ENCODE measurements around the gene LRRC34. TPM values are rescaled to one million over a fixed set of nuclear protein-coding genes. Genes with fewer than 3 reads are reported as not detected.

LRRC34 gene
- total and polyA plus RNA-seq, 9 of the 15 experiments (the other 6 are each of a cell fraction or from before 2014, with no cell fraction given), result 0.17 to 0.30 TPM; not detected in 7

DNA sequence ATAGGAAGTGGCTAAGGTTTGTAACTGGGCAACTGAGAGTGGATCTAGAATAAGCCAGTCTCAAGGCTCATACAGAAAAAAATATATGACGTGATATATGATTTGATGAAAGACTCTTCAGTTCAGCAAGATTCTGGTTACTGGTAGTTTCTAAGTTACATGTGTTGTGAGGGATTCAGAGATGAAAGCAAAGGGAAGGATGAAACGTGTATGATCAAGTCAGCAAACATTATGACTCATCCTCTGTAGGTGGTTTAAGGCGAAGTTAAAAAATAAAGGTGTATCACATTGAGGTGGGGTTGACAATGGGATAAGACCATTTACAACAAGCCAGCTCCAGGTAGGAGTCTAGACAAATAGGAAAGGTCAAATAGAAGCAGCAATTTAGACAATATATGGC lies 64.0 kb downstream of the LRRC34 start (continued):
- TF ChIP-seq, protein P1, sequence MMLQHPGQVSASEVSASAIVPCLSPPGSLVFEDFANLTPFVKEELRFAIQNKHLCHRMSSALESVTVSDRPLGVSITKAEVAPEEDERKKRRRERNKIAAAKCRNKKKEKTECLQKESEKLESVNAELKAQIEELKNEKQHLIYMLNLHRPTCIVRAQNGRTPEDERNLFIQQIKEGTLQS (IDR thresholded peaks at IDR 0.05), result peak; percentile 70
- TF ChIP-seq, protein P1 (CRISPR knock-in tag; conservative IDR thresholded peaks at IDR 0.05), result no peak
- no peak for TF ChIP-seq HMGN3 (IDR thresholded peaks at IDR 0.05; ENCODE audit: borderline replicate concordance, extremely low read depth, insufficient read length, low read depth, low read length)
- TF ChIP-seq ZNF347 (CRISPR knock-in tag; IDR thresholded peaks at IDR 0.05; ENCODE audit: low read depth), result no peak
- TF ChIP-seq PHF8 (IDR thresholded peaks at IDR 0.05; ENCODE audit: borderline replicate concordance, low read length), result no peak
- no peak for TF ChIP-seq VEZF1 (CRISPR knock-in tag; IDR thresholded peaks at IDR 0.05)
- TF ChIP-seq ZNF655 (CRISPR knock-in tag; IDR thresholded peaks at IDR 0.05), result no peak
- TF ChIP-seq, protein P2, sequence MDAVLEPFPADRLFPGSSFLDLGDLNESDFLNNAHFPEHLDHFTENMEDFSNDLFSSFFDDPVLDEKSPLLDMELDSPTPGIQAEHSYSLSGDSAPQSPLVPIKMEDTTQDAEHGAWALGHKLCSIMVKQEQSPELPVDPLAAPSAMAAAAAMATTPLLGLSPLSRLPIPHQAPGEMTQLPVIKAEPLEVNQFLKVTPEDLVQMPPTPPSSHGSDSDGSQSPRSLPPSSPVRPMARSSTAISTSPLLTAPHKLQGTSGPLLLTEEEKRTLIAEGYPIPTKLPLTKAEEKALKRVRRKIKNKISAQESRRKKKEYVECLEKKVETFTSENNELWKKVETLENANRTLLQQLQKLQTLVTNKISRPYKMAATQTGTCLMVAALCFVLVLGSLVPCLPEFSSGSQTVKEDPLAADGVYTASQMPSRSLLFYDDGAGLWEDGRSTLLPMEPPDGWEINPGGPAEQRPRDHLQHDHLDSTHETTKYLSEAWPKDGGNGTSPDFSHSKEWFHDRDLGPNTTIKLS (IDR thresholded peaks at IDR 0.05; ENCODE audit: borderline replicate concordance, low read depth), result no peak
- TF ChIP-seq, protein P3, sequence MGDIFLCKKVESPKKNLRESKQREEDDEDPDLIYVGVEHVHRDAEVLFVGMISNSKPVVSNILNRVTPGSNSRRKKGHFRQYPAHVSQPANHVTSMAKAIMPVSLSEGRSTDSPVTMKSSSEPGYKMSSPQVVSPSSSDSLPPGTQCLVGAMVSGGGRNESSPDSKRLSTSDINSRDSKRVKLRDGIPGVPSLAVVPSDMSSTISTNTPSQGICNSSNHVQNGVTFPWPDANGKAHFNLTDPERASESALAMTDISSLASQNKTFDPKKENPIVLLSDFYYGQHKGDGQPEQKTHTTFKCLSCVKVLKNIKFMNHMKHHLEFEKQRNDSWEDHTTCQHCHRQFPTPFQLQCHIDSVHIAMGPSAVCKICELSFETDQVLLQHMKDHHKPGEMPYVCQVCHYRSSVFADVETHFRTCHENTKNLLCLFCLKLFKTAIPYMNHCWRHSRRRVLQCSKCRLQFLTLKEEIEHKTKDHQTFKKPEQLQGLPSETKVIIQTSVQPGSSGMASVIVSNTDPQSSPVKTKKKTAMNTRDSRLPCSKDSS (IDR thresholded peaks at IDR 0.05; ENCODE audit: low read depth, partially characterized antibody), result no peak
- no peak for TF ChIP-seq PPARD (CRISPR knock-in tag; IDR thresholded peaks at IDR 0.05)
- no peak for TF ChIP-seq FOXA3 (CRISPR knock-in tag; conservative IDR thresholded peaks at IDR 0.05 in 1 of 2, IDR thresholded peaks at IDR 0.05 in 1 of 2)
- TF ChIP-seq ZNF583 (CRISPR knock-in tag; IDR thresholded peaks at IDR 0.05), result no peak
- no peak for TF ChIP-seq ZNF311 (CRISPR knock-in tag; IDR thresholded peaks at IDR 0.05)
- no peak for TF ChIP-seq SRSF9 (IDR thresholded peaks at IDR 0.05; ENCODE audit: borderline replicate concordance, low read depth, low read length)
- no peak for TF ChIP-seq NFIX (CRISPR knock-in tag; IDR thresholded peaks at IDR 0.05; ENCODE audit: low read depth)
